ENCODE measurements around the gene SLC38A8.

GRCh38 chr16:84090211-84090610, 47.6 kb upstream of the SLC38A8 start:
- no peak for TF ChIP-seq POLR2A (IDR thresholded peaks at IDR 0.05)
- no peak for TF ChIP-seq CTCF (IDR thresholded peaks at IDR 0.05)
- TF ChIP-seq EP300 (IDR thresholded peaks at IDR 0.05), result no peak
- TF ChIP-seq POLR2AphosphoS5 (IDR thresholded peaks at IDR 0.05), result no peak
